ENCODE data around the gene KRT86. TPM values are rescaled to one million over a fixed set of nuclear protein-coding genes. Genes with fewer than 3 reads are reported as not detected.
A peak's percentile ranks its signal among the peaks of the same experiment; 100 is the strongest.

KRT86 gene
- total and polyA plus RNA-seq, 2 of the 13 experiments (the other 11 are each of a cell fraction or from before 2014, with no cell fraction given) = not detected

GRCh38 chr12:52327830-52328500 lies 53.5 kb downstream of the KRT86 start:
- no peak for DNase-seq (ENCODE audit: low spot score)
- CTCF ChIA-PET (ENCODE audit: low intra/inter-chr PET ratio, low total read pairs) = interaction anchor here (1.1 to 2.7 kb wide), 7 partner anchors 48 to 188 kb away, joined by 3 to 45 read pairs (median 5); no protein-coding TSS in a partner anchor
- POLR2A ChIA-PET = no interaction called here
- H3K79me2 ChIP-seq (ENCODE audit: insufficient read depth, low read length) = no peaks in the 10 kb centered on the region
- no TSS peak for BruUV-seq (replicated peaks)
- 33% methylated on average over 5 of the region's 10 CpGs for WGBS (ENCODE audit: low lambda C conversion rate)
- no peaks in the 10 kb centered on the region for H3K36me3 ChIP-seq (replicated peaks in 1 of 2; ENCODE audit: control insufficient read depth in 1 of 2, insufficient read depth in 2 of 2, low read length in 2 of 2)
- no peak overlapping the region for H3K9ac ChIP-seq (ENCODE audit: insufficient read depth, low read depth, low read length)
- 0 out of 2 replicates have a peak, but pooled peaks have one; percentile 44 for TF ChIP-seq EZH2 (conservative IDR thresholded peaks at IDR 0.05; ENCODE audit: low read depth, low read length)
- TF ChIP-seq ZNF616 (CRISPR knock-in tag; IDR thresholded peaks at IDR 0.05; ENCODE audit: low read depth) = no peak
- in situ Hi-C loops (cut with HindIII; ENCODE audit: extremely low pct_ligation_motif_present, low pct_unique_long_range_greater_than_20kb) (loop anchor here (5.0 kb wide), 1 partner anchor 181 kb away; no protein-coding TSS in a partner anchor), intact Hi-C loops (cut with micrococcal nuclease; ENCODE audit: unreplicated experiment) (loop anchor here (1.0 kb wide), 1 partner anchor 172 kb away; no protein-coding TSS in a partner anchor)
- FAIRE-seq = no peak
- no peak overlapping the region for H3K27ac ChIP-seq (ENCODE audit: extremely low read length, insufficient read depth, low read length)
- peaks cover 0 to 5% of the 10 kb centered on the region in 2 experiments; a peak in 2 of 5 replicates for H3K27me3 ChIP-seq (ENCODE audit: control insufficient read depth in 1 of 2, insufficient read depth in 2 of 2, low read length in 2 of 2)
- H4K20me1 ChIP-seq (ENCODE audit: insufficient read depth, low read length) = no peaks in the 10 kb centered on the region
- no peak overlapping the region for H3K4me2 ChIP-seq (ENCODE audit: low read depth, low read length)
- no peak overlapping the region for H2AFZ ChIP-seq (ENCODE audit: low read length)
- peak; percentile 18; the same call in 1 of the 3 replicates for ATAC-seq
- H3K9me3 ChIP-seq (ENCODE audit: low read length) = no peaks in the 10 kb centered on the region
- no peaks in the 10 kb centered on the region for H3K4me1 ChIP-seq (ENCODE audit: insufficient read depth, low read length)
- no peak overlapping the region for H3K4me3 ChIP-seq (replicated peaks in 1 of 3; ENCODE audit: insufficient read depth in 1 of 3, low read depth in 2 of 3, low read length in 3 of 3)

GRCh38 chr12:52331039-52331438 lies 56.6 kb downstream of the KRT86 start:
- no peak overlapping the region for H3K4me3 ChIP-seq (replicated peaks in 1 of 3; ENCODE audit: insufficient read depth in 1 of 3, low read depth in 2 of 3, low read length in 3 of 3)
- no peak for DNase-seq (ENCODE audit: low spot score)
- no peaks in the 10 kb centered on the region for H3K4me1 ChIP-seq (ENCODE audit: insufficient read depth, low read length)
- H3K9ac ChIP-seq (ENCODE audit: insufficient read depth, low read depth, low read length) = no peak overlapping the region
- H3K79me2 ChIP-seq (ENCODE audit: insufficient read depth, low read length) = no peaks in the 10 kb centered on the region
- H4K20me1 ChIP-seq (ENCODE audit: insufficient read depth, low read length) = no peaks in the 10 kb centered on the region
- H3K9me3 ChIP-seq (ENCODE audit: low read length) = no peaks in the 10 kb centered on the region
- no peak overlapping the region for H3K4me2 ChIP-seq (ENCODE audit: low read depth, low read length)
- BruUV-seq (replicated peaks) = no TSS peak
- peaks cover 0 to 3% of the 10 kb centered on the region in 2 experiments; a peak in 1 of 5 replicates for H3K27me3 ChIP-seq (ENCODE audit: control insufficient read depth in 1 of 2, insufficient read depth in 2 of 2, low read length in 2 of 2)
- in situ Hi-C loops (cut with HindIII; ENCODE audit: extremely low pct_ligation_motif_present, low pct_unique_long_range_greater_than_20kb) = no loop called here
- no peak for ATAC-seq
- ChIA-PET POLR2A (no interaction called here), CTCF (ENCODE audit: low intra/inter-chr PET ratio, low total read pairs) (no interaction called here)
- H2AFZ ChIP-seq (ENCODE audit: low read length) = no peak overlapping the region
- intact Hi-C loops (cut with micrococcal nuclease; ENCODE audit: unreplicated experiment) = no loop called here
- H3K27ac ChIP-seq (ENCODE audit: extremely low read length, insufficient read depth, low read length) = no peak overlapping the region
- no peaks in the 10 kb centered on the region for H3K36me3 ChIP-seq (replicated peaks in 1 of 2; ENCODE audit: control insufficient read depth in 1 of 2, insufficient read depth in 2 of 2, low read length in 2 of 2)
- no peak for TF ChIP-seq NPAS2 (CRISPR knock-in tag; IDR thresholded peaks at IDR 0.05; ENCODE audit: borderline replicate concordance)
- 0% methylated on average over 1 of the region's 1 CpG for WGBS (ENCODE audit: low lambda C conversion rate)
- FAIRE-seq = no peak

Measured in HepG2 (cell line).